NCI-H1930 (cell line): Measurements from ENCODE around the gene JAZF1.

Experiments used
- DNase-seq, 2 experiments: peaks; one replicate each; lab custom pipeline; 2025; lab: John Stamatoyannopoulos, UW

Gene JAZF1

DNA sequence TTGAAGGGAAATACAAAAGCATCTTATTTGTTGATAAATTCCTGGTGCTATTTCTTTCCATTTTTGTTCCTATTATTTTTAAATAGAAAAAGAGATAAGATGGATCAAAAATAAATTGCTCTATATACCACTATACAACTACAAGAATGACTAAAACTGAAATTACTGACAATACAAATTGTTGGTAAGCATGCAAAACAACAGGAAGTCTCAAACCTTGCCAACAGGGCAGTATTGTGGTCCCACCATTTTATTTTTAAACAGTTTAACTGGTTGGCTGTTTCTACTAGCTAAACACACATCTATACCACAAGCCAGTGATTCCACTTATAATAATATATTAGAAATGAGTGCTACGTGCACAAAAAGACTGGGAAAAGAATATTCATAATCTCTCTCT, 213.0 kb downstream of the JAZF1 start:
- no peak for DNase-seq

- DNase-seq, result no peak
Measured at GRCh38 chr7:27966219-27966780, 214.3 kb downstream of the JAZF1 start.

GRCh38 chr7:27965650-27966049, 214.9 kb downstream of the JAZF1 start:
- no peak for DNase-seq

GRCh38 chr7:27964820-27965219, 215.8 kb downstream of the JAZF1 start:
- DNase-seq, result no peak

GRCh38 chr7:27963056-27963455, 217.5 kb downstream of the JAZF1 start:
- no peak for DNase-seq

DNA sequence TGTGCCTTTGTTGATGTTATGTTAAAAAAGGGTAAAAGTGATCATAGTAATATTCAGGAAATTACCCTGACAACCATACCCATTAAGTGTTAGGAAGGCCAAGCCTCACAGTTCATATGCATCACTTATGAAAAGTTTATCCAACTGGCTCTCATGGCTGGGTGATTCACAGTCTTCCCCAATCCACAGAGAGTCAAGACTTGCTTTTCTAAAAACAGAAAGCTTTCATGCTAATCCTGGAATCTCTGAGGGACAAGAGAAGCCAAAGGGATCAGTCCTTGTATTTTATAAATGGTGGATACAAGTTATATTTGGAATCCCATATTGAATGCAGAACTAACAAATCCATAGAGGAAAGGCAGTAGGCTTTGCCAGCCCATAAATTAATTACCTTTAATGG, 218.3 kb downstream of the JAZF1 start:
- DNase-seq, result no peak

- DNase-seq, result no peak
Measured at GRCh38 chr7:27961255-27961654, 219.3 kb downstream of the JAZF1 start.

- DNase-seq, result no peak
Measured at GRCh38 chr7:27960415-27960814, 220.2 kb downstream of the JAZF1 start.

- no peak for DNase-seq
Measured at GRCh38 chr7:27958933-27959548, 221.6 kb downstream of the JAZF1 start.

GRCh38 chr7:27955596-27955995, 225.0 kb downstream of the JAZF1 start:
- no peak for DNase-seq

DNA sequence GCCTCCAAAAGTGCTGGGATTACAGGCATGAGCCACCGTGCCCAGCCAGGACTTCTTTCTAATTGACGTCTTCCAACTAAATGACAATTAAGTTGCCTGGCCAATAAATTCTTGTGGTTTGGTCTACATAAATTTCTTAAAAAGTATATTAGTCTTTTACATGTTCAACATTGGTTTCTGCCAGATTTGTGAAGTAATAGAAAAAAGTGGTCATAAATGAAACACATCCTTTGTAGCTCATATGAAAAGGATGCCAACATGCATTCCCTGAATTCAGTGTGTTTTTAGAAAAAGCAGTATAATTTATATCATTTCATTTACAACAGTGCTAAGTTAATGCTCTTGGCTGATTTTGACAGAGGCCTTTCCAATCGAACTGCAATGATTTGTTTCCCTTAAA, 225.6 kb downstream of the JAZF1 start:
- no peak for DNase-seq

GRCh38 chr7:27953777-27954176, 226.8 kb downstream of the JAZF1 start:
- DNase-seq, result no peak

GRCh38 chr7:27953361-27953760, 227.2 kb downstream of the JAZF1 start:
- DNase-seq, result no peak

DNA sequence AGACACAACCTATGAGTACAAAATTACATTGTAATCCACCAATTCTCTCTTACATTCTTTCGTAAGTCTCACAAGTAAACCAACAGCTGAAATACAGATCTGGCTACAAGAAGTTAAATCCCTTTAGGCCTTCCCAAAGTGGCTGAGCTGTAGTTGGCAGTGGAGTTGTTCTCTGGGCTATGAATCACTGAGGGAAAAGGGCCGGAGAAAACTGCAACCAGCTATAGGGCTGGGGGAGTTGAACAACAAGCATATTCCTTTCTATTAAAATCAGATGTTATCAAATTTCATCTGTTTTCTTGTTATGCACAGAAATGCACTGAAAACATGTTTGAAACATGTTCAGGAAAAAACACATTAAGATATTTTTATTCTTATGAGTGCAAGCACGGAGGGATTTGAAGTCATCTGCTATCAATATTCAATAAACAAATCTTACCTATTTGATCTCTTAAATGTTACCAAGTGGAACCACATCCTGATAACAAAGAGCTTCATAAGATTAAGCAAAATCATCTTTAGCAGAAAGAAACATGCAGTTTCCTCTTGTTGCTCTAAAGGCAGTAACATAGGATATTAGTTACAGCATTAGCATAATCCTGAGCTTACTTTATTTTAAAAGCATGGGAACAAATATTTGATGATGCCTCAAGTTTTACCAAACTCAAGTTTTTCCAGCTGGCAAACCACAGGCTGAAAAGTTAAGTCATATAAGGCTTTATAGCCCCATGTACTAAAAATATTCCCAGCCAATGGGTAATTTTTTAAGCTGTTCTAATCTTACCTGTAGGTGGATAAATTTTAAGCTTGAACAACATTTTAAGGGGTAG, 227.9 kb downstream of the JAZF1 start:
- no peak for DNase-seq

- no peak for DNase-seq
Measured at GRCh38 chr7:27950123-27950522, 230.5 kb downstream of the JAZF1 start.

- no peak for DNase-seq
Measured at GRCh38 chr7:27948861-27949260, 231.7 kb downstream of the JAZF1 start.

DNA sequence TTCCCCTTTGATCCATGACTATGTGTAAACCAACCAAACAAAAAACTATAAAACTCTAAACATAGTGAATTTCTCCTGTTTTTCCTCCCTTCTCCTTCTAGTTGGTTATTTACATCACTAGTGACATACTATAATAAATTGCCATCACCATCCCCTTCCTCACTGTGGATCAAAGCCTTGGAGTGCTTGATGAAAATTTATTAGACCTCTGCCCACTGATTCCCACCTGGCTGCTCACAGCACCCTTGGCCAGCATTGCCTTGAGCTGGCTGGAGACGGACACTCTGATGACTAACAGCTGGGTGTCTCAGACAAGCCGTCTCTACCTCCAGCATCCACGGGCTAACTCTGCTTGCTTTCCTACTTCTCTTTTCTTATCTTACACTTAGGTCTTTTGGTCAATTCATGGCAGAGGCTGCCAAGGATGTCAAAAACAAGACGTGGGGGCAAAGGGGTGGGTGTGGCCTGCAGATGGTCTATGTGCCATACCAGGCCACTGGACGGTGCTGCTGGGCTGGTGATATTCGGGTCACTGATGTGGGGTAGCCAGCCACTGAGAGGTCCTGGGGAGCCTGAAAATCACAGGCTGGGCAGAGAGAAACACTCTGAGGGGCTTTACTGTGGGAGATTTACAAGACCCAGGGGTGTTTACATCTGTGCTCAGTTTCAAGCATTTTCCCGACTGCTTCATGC, 232.9 kb downstream of the JAZF1 start:
- DNase-seq, result no peak

GRCh38 chr7:27946351-27946750, 234.2 kb downstream of the JAZF1 start:
- no peak for DNase-seq

DNA sequence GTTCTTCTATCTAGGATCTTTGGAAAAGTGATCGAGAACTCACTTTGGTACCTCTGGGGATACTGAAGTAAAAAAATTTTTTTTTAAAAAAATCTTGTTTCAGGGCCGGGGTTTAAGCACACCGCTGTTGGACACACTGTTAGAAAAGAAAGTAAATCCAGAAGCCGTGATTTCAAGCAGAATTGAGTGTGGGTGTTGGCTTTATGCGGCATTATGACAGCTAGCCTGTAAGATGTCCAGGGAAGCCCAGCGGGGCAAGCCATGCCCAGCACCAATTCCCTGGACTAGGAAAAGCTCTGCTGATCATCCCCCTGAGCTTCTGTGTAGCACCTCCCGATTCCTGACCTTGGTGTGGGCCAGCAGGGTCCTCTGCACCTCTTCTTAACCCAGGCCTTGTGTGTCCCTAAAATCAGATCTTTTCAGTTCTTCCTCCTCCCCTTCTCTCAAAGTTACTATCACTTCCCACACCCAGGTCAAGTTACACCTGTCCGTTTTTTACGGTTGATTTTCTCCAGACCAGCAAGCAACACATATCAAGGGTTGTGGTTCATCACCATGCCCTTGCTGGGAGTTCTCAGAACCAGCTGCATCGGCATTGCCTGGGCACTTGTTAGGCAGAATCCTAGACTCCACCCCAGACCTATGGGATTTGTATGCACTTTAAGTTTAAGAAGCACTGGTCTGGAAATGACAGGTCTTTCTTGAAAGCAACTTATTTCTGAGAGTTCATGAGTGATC, 235.4 kb downstream of the JAZF1 start:
- DNase-seq, result no peak

- no peak for DNase-seq
Measured at GRCh38 chr7:27944643-27945042, 236.0 kb downstream of the JAZF1 start.

- no peak for DNase-seq
Measured at GRCh38 chr7:27943241-27943640, 237.4 kb downstream of the JAZF1 start.

DNA sequence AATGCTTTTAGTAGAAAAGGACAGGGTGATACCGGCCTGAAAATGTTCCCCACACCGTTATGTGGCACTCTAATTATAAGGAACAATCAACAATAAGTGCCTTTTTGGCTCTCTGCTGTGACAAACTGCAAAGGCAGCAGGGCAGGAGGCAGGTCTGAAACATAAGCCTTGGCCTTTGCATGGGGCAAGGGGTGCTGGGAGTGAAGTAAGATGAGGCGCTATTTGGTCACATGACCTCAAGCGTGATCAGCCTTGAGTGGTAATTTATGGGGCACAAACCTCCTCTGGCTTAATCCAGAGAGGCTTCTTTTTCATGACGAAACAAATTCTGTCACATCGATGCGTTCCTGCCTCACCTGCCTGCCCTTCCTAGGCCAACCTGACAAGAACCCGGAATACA, 237.9 kb downstream of the JAZF1 start:
- DNase-seq, result no peak
